Ectodermal cell (in vitro differentiated cells): Measurements from ENCODE around the gene MSI2.

Source experiments
- H3K27ac ChIP-seq: 2 replicates; pipeline ENCODE4 v1.7.0; 2013; ENCODE audit warnings: mild to moderate bottlenecking, low read depth, low read length; ENCODE audit not compliant: insufficient read depth, poor library complexity, severe bottlenecking
- H3K27me3 ChIP-seq: 2 replicates; pipeline ENCODE4 v1.7.0; 2013; ENCODE audit warnings: mild to moderate bottlenecking, low read length; ENCODE audit not compliant: insufficient read depth, control insufficient read depth, poor library complexity, severe bottlenecking
- H3K36me3 ChIP-seq: one replicate; pipeline ENCODE4 v1.7.0; 2013; ENCODE audit warnings: low read length; ENCODE audit not compliant: control insufficient read depth, insufficient read depth
- H3K4me1 ChIP-seq: one replicate; pipeline ENCODE4 v1.7.0; 2013; ENCODE audit warnings: low read length; ENCODE audit not compliant: control insufficient read depth, insufficient read depth
- H3K4me3 ChIP-seq: 2 replicates; pipeline ENCODE4 v1.7.0; 2013; ENCODE audit warnings: low read depth, low read length, control low read depth; ENCODE audit not compliant: insufficient read depth
- H3K9me3 ChIP-seq: 2 replicates; pipeline ENCODE4 v1.7.0; 2013; ENCODE audit warnings: mild to moderate bottlenecking, low read length, moderate library complexity; ENCODE audit not compliant: control insufficient read depth
- WGBS, 2 experiments: methylation state at CpG; one replicate each; pipeline ENCODE4 v1.1.7; 2013; ENCODE audit warnings: missing lambda C conversion rate in 2 of 2; 5-methylcytosine and 5-hydroxymethylcytosine counted together

MSI2 gene

DNA sequence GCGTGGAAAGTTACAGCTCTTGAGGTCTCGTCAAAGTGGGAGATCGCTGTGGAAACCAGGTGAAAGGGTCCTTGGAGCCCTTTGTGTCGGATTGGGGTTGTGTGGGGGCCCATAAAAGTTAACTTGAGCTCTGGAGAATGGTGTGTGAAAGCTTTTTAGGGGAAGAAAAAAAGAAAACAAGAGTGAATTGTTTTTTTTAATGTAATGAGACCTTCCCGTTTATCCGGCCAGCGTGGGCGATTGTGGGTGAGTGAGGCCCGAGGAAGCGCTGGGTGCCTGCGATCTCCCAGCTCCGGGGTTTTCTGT is 150.6 kb downstream of the MSI2 start:
- WGBS, 2 experiments, result 67 to 70% methylated on average over 12 of the region's 12 CpGs
- Histone ChIP-seq H3K27ac (peak overlapping the region; percentile 89), H3K4me1 (peaks cover 65% of the 10 kb centered on the region), H3K4me3 (peak overlapping the region; percentile 1), H3K36me3 (peaks cover 7% of the 10 kb centered on the region), H3K9me3 (no peaks in the 10 kb centered on the region), H3K27me3 (no peaks in the 10 kb centered on the region)

- Histone ChIP-seq H3K27me3 (no peaks in the 10 kb centered on the region), H3K4me3 (peak overlapping the region; percentile 1), H3K36me3 (peaks cover 3% of the 10 kb centered on the region), H3K27ac (peak overlapping the region; percentile 89), H3K4me1 (peaks cover 61% of the 10 kb centered on the region), H3K9me3 (no peaks in the 10 kb centered on the region)
- WGBS, 2 experiments, result 51 to 54% methylated on average over 9 of the region's 9 CpGs
Measured at GRCh38 chr17:57407287-57408070, 151.2 kb downstream of the MSI2 start.

- no peak overlapping the region for H3K4me3 ChIP-seq
- peak overlapping the region; percentile 89 for H3K27ac ChIP-seq
- peaks cover 55% of the 10 kb centered on the region for H3K4me1 ChIP-seq
- no peaks in the 10 kb centered on the region for H3K27me3 ChIP-seq
- H3K9me3 ChIP-seq, result no peaks in the 10 kb centered on the region
- 42 to 48% methylated on average over 13 of the region's 13 CpGs for WGBS, 2 experiments
- no peaks in the 10 kb centered on the region for H3K36me3 ChIP-seq
Measured at GRCh38 chr17:57408071-57408811, 151.9 kb downstream of the MSI2 start.

- no peaks in the 10 kb centered on the region for H3K9me3 ChIP-seq
- H3K27ac ChIP-seq, result no peak overlapping the region
- peaks cover 49% of the 10 kb centered on the region for H3K4me1 ChIP-seq
- 66 to 69% methylated on average over 6 of the region's 6 CpGs for WGBS, 2 experiments
- no peak overlapping the region for H3K4me3 ChIP-seq
- no peaks in the 10 kb centered on the region for H3K36me3 ChIP-seq
- H3K27me3 ChIP-seq, result no peaks in the 10 kb centered on the region
Measured at GRCh38 chr17:57410169-57410568, 153.8 kb downstream of the MSI2 start.

- Histone ChIP-seq H3K4me1 (peaks cover 27% of the 10 kb centered on the region), H3K9me3 (no peaks in the 10 kb centered on the region), H3K36me3 (no peaks in the 10 kb centered on the region), H3K27ac (no peak overlapping the region), H3K27me3 (no peaks in the 10 kb centered on the region), H3K4me3 (no peak overlapping the region)
- WGBS, 2 experiments, result 73 to 77% methylated on average over 2 of the region's 2 CpGs
Measured at GRCh38 chr17:57412520-57413096, 156.3 kb downstream of the MSI2 start.

DNA sequence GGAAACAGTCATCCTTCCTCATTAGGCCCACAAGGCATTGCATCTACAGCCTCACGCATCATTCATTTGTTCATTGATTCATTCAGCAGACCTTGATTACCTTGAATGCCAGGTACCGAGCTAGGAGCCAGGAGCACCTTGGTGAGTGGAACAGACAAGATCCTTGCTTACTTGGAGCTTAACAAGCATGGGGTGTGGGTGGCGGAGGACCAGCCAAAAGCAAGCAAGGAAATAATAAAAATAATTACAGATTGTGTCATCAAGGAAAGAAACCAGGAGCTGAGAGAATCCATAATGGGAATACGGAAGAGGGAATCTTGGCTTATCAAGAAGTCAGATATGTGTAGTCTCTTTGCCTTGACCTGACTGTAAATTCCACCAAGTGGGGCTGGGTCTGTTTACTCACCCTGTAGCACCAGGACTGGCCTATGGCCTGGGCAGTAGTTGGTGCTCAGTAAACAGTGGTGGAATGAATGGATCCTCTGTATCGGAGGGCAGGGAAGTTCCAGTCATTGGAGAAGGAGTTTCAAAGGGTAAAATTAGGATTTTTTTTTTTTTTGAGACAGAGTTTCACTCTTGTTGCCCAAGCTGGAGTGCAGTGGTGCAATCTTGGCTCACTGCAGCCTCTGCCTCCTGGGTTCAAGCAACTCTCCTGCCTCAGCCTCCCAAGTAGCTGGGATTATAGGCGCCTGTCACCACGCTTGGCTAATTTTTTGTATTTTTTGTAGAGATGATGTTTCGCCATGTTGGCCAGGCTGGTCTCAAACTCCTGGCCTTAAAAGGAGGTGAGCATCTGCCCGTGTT is 157.7 kb downstream of the MSI2 start:
- 94 to 97% methylated on average over 9 of the region's 9 CpGs for WGBS, 2 experiments
- Histone ChIP-seq H3K27ac (no peak overlapping the region), H3K4me3 (no peak overlapping the region), H3K27me3 (no peaks in the 10 kb centered on the region), H3K4me1 (peaks cover 14% of the 10 kb centered on the region), H3K9me3 (no peaks in the 10 kb centered on the region), H3K36me3 (no peaks in the 10 kb centered on the region)

DNA sequence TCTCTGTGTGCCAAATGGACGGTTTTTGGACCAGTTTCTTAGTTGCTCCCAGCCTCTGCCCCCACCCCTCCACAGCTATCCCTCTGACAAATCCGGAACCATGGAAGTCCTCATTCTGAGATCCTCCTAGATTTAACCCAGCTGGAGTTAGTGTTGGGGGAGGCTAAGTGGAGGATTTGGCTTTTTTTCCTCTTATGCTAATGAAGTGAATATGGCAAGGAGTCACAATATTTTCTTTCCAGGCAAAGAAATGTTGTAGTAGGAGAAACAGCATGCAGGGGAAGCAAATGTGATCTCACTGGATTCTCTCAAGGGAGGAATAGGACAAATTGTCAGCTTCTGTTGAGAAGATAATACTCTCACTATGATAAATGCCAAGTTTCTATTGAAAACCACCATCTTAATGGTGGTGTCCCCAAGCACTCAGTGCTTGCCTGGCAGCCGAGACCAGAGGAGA is 159.5 kb downstream of the MSI2 start:
- H3K36me3 ChIP-seq, result no peaks in the 10 kb centered on the region
- no peaks in the 10 kb centered on the region for H3K27me3 ChIP-seq
- peaks cover 4% of the 10 kb centered on the region for H3K4me1 ChIP-seq
- H3K9me3 ChIP-seq, result no peaks in the 10 kb centered on the region
- H3K4me3 ChIP-seq, result no peak overlapping the region
- 90 to 93% methylated on average over 3 of the region's 3 CpGs for WGBS, 2 experiments
- no peak overlapping the region for H3K27ac ChIP-seq

GRCh38 chr17:57416369-57416768 is 160.0 kb downstream of the MSI2 start:
- H3K27ac ChIP-seq, result no peak overlapping the region
- WGBS, 2 experiments, result 95 to 97% methylated on average over 7 of the region's 7 CpGs

GRCh38 chr17:57417956-57418355 is 161.6 kb downstream of the MSI2 start:
- Histone ChIP-seq H3K36me3 (no peaks in the 10 kb centered on the region), H3K4me1 (peaks cover 4% of the 10 kb centered on the region), H3K27me3 (no peaks in the 10 kb centered on the region), H3K4me3 (no peak overlapping the region), H3K9me3 (no peaks in the 10 kb centered on the region), H3K27ac (no peak overlapping the region)
- 83% methylated on average over 7 of the region's 7 CpGs for WGBS, 2 experiments

More at GRCh38 chr17:57416369-57416768, 160.0 kb downstream of the MSI2 start:
- Histone ChIP-seq H3K27me3 (no peaks in the 10 kb centered on the region), H3K36me3 (no peaks in the 10 kb centered on the region), H3K4me1 (peaks cover 4% of the 10 kb centered on the region), H3K9me3 (no peaks in the 10 kb centered on the region), H3K4me3 (no peak overlapping the region)
